ENCODE measurements around the gene DTX1.

DTX1 gene

DNA sequence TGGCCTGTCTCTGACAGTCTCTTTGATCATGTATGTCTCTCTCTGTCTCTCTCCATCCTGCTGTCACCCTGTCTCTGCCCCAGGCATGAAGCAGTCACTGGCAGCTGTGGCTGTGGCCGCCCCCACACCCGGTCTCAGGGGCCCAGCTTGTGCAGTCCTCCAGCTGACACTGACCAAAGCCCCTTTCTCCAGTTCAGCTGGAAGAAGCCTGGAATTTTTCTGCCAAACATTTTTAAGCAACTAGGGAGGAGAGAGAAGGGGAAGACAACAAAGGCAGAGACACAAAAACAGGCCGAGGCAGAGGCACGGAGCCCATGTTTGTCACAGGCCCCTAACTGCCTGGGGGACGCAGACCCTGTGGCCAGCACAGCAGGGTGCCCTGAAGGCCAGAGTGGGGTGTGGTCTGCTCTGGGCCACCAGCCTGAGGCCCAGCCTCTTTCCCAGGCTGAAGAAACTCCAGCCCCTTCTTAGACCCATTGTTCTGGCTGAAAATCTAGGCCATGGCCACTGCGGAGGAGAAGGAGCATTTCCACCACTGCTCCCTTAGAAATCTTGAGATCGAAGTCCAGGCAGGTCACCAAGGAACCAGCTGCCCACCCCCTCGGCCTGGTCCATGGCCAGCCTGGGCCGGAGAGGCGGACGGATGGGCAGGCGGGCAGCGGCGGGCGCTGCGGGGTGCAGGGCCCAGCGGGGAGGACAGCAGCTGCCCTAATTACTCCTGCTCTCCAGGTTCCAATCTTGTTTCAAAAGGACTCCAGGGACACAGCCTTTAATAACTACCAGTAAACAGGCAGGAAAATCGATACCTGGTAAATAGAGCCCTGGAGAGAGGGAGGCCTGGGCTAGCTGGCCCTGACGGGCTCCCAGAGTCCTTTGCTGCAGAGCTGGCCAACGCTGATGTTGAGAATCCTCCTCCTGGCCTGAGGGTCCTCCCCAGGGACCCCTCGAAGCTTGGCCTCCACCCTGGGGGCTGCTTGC is 14.9 kb downstream of the DTX1 start:
- no peak for DNase-seq (ENCODE audit: low read depth)

DNA sequence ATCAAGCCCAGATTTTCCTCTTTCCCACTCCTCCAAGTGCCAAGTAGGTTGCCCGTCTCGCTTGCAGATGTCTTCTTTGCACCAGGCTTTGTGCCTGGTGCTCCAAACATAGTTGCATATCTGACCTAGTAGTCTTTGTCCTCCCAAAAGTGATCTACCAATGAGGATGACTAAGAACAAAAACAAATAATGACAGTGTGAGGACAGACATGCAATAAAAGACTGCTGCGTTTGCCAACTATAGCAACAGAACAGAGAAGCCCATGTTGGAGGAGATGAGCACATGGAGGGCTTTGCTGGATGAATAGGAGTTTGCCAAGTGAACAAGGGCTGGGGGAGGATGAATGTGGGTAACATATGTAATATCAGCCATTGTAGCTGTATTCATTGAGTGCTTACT is 15.6 kb downstream of the DTX1 start:
- no peak for DNase-seq (ENCODE audit: low read depth)

DNA sequence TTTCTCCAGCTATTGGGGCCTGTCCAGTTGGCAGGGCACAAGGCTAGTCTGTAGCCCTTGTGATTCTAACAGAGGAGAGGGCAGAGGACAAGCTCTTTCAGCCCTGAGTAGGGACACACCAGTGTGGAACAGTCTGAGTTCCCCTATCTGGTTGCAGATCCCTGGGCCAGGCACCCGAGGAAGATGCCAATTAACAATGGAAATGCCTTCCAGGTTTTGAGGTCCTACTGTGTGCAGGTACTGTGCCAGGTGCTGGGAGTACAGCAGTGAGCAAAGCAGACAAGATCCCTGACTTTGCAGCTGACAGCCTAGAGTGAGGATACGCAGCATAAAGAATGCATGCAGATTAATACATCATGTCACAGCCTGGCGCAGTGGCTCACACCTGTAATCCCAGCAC is 17.1 kb downstream of the DTX1 start:
- DNase-seq (ENCODE audit: low read depth): no peak

DNA sequence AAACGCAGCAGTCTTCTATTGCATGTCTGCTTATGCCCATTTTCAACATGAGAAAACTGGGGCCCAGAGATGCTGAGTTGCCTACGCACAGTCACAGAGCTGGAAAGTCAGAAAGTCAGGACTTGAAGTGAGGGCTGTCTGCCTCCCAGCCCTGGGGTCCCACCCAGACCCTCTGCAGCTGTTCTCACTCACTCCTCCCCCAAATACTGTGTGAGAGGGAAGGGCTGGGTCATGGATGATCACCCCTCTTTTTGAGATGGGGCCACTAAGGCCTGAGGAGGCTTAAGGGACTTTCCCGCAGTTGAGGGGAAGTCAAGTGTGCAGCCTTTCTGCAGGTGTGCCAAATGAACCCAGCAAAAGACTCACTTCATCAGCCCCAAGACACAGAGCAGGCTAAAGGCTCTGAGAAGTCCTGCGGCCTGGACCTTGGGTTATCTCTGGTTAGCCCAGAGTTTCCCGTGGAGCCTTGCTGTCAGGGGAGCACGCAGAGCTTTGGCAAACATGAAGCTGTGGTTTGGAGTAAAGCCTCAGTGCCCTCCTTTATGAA is 18.7 kb downstream of the DTX1 start:
- no peak for DNase-seq (ENCODE audit: low read depth)

DNA sequence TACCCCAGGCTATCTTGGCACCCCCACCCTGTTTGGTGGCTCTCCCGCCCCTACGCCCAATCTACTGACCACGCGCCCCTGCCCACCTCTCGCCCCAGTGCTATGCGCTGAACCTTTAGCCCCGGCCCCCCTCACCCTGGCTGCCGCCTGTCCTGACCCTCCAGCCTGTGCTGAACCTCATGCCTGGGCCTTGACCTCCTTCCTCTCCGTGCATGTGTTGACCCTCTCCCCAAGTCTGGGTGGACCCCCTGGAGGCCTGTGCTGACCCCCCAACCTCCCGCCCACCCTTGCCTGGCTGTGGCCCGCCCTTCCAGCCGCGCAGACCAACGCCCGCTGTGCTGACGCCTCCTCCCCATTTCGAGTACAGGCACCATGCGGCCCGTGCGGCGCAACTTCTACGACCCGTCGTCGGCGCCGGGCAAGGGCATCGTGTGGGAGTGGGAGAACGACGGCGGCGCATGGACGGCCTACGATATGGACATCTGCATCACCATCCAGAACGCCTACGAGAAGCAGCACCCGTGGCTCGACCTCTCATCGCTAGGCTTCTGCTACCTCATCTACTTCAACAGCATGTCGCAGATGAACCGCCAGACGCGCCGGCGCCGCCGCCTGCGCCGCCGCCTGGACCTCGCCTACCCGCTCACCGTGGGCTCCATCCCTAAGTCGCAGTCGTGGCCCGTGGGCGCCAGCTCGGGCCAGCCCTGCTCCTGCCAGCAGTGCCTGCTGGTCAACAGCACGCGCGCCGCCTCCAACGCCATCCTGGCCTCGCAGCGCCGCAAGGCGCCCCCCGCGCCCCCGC is 20.7 kb downstream of the DTX1 start:
- DNase-seq (ENCODE audit: low read depth): no peak

DNA sequence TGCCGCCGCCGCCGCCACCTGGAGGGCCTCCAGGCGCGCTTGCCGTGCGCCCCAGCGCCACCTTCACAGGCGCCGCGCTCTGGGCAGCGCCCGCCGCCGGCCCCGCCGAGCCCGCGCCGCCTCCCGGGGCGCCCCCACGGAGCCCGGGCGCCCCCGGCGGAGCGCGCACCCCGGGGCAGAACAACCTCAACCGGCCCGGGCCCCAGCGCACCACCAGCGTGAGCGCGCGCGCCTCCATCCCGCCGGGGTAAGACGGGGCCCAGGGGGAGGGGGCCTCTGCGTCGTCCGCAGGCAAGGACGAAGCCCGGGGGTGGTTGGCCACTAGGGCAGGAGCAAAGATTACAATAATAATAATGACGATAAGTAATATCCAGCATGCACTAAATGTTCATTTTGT is 21.3 kb downstream of the DTX1 start:
- no peak for DNase-seq (ENCODE audit: low read depth)

DNA sequence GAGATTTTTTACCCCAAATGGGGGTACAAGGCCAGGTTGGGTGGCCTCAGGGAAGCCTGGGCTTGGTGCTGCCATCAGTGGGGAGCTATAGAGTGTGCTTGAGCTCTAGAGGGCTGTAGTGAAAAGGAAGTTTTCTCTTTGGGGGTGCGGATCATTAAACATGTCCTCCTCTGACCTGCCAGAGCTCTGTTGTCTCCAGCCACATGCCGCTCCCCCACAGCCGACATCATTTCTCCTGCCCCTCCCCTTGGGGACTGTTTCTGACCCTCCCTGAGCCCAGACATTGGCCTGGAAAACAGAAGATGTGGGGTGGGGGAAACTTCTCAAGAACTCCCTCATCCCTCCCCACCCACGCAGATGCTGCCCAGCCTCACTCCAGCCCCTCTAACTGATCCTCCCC is 25.3 kb downstream of the DTX1 start:
- DNase-seq (ENCODE audit: low read depth): no peak

DNA sequence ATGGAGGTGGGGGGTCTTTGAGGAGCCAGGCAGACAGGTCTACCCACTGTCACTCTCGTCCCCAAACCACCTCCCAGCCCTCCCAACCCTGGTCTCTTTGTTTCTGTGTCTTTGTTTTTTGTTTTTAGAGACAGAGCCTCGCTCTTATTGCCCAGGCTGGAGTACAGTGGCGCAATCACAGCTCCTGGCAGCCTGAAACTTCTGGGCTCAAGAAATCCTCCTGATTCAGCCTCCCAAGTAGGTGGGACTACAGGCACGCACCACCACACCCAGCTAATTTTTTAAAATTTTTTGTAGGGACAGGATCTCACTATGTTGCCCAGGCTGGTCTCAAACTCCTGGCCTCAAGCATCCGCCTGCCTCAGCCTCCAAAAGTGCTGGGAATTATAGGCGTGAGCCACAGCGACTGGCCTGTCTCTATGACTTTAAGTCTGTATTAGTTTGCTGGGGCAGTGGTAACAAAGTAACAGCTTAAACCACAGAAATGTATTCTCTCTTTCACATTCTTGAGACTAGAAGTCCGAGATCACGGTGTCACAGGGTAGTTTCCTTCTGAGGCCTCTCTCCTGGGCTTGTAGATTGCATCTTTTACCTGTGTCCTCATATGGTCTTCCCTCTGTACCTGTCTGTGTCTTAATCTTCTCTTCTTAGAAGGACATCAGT is 26.1 kb downstream of the DTX1 start:
- DNase-seq (ENCODE audit: low read depth): no peak

DNA sequence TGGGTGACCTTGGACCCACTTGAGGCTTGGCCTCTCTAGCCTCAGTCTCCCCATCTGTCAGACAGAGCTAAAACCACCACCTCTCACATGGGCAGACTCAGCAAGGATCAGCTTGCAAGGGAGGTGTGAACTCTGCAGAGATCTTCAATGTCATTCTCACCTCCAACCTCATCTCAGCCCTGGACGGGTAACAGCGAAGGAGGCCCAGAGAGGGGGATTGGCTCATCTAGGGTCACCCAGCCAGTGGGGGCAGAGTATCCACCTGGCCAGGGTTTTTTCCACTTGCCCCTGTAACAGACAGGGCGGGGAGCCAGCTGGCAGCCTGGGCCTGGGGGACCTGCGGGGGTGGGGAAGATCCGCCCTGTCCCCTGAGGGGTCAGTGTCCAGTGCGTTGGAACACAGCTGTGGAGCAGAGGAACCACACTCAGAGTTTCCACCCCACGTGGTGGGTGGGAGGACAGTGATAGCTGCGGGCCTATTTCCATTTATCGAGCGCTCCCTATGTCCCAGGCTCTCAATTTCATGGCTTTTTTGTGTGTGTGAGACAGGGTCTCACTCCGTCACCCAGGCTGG is 27.4 kb downstream of the DTX1 start:
- DNase-seq (ENCODE audit: low read depth): no peak

DNA sequence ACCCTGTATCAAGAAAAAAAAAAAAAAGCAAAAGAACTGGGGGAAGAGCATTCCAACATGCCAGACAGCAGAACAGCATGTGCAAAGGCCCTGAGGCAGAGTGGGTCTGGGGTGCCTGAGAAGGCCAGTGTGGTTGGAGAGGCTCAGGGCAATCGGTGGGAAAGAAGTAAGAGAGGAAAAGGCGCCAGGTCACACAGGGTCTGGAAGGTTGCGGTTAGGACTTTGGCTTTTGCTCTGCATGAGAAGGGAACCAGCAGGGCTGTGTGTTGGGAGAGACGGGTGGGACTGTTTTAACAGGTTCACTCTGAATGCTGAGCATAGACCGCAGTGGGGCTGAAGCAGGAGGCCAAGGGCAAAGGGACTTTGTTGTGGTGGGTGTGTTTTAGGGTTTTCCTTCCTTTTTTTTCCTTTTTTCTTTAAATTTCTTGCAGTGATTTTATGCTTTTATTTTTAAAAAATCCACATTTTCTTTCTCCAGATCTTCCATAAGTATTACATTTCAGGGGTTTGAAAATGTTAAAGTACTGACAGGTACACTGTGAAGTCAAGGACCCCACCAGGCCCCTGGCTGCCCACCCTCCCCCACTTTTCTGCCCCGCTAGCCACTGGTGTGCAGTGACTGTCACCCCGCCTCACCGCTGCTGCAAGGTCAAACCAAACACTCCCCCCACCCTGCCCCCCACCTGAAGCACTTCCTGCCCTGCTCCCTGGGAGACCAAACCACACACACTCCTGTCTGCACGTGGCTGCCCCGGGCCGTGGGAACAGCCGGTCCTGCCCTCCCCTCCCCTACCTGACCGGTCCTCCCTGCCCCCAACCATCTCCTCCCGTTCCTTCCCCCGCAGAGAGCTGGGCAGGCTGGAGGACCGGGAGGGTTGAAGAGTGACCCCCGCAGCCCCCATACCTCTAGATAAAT is 30.0 kb downstream of the DTX1 start:
- no peak for DNase-seq (ENCODE audit: low read depth)

DNA sequence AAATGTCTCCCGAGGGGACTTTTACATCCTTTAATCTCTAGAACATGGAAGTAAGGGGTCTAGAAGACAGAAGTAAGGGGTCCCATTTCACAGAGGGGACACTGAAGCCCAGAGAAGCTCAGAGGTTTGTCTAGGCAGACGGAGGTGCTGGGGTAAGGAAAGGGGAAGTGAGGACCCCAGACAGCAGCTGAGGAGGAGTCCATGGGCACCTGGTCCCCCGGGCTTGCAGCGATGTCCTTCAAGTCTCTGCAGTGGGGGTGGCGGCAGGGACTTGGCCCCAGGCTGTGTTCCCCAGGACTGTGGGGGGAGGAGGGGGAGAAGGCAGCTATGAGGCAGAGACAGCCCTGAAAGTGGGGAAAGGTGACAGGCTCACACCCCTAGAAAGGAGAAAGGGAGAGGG is 30.7 kb downstream of the DTX1 start:
- no peak for DNase-seq (ENCODE audit: low read depth)

DNA sequence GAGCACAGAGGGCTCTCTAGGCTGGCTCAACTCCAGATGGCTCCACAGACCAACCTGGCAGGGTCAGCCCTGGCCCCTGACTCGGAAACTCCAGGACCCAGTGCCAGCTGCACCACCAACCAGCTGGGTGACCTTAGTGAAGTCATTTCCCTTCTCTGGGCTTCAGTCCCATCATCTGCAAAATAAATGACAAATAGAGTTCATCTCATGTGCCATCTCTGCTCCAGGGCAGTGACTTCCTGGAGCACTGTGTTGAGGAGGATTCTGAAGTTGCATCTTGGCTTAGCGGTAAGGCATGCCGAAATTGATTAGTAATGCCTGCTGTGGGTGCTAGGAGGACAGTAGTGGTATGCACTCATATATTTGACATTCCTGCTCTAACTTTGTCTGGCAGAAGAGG is 31.5 kb downstream of the DTX1 start:
- DNase-seq (ENCODE audit: low read depth): no peak

DNA sequence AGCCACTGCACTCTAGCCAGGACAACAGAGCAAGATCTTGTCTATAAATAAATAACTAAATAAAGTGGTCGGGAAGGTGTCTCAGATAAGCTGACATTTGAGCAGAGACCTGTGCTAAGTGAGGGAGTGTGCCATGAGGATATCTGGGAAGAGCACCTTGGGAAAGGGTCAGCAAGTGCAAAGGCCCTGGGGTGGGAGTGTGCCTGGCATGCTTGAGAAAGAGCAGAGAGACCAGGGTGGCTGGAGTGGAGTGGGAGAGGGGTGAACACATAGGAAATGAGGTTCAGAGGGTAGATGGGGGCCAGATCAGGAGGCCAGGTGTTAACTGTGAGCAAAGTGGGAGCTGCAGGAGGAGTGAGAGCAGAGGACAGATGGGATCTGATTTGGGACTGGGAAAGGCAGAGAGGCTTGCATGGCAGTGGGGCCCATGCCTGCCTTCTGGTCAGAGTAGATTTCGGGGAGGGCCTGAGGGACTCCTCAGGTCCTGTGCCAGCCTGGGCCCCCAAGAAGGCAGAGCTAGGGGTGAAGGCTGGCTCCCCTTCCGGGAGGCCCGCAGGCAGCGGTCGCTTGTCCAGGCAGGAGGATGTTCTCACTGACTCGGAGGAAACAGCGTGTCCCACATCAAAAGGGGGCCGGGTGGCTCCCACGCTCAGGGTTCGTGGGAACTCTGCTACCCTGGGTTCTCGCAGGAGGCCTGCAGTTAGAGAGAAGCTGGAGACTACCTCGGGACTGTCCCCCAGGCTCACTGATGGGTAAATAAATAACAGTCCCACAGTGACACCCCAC is 32.6 kb downstream of the DTX1 start:
- no peak for DNase-seq (ENCODE audit: low read depth)

DNA sequence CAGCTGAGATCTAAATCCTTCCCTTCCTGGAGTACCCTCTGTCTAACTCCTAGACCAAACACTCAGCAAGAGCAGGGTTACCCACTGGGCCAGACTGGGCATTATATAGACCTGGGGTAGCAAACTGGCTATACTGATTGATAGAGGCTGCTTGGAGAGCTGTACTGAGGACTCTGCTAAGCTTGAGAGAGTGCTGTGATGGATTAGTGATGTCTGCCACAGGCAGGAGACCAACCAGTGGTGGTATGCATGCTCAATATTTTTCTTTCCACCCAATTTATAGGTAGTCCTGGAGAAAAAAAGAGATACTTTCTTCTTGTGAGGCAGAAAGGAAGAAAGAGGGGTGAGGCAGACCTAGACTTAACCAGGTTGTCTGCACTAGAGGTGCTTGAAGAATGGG is 33.3 kb downstream of the DTX1 start:
- no peak for DNase-seq (ENCODE audit: low read depth)

DNA sequence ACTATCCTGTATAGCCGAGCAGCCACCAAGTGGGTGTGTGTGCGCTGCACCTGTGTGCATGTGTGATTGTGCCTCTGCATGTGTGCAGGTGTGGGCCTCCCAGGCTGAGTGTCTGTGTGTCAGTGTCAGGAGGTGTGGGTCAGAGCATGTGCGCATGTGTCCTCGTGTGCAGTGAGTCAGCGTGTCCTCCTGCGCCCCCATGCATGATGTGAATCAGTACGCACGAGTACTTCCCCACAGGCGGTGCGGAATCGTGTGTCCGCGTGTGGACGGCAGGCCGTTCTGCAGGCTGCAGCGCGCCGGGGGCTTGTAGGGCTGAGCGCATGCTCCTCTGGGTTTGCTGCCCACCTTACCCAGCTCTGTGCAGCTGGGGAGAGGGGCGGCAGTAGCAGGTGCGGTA is 34.2 kb downstream of the DTX1 start:
- no peak for DNase-seq (ENCODE audit: low read depth)

DNA sequence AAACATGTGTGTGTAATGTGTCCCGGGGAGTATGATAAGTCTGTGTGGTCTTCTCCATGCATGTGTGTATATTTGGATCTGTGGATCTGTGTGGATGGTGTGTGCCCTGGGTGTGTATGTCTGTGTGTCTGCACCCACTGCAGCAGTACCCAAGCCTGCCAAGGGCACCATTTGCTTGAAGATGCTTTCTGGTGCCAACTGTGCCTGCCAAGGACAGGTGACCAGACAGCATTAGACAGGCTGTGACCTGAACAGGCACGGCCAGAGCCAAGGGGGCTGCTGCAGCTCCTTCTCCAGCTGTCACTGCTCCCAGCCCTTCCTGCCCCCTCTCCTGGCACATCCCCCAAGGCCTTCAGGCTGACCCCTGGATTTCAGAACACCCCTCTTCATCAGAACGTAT is 35.0 kb downstream of the DTX1 start:
- DNase-seq (ENCODE audit: low read depth): no peak

DNA sequence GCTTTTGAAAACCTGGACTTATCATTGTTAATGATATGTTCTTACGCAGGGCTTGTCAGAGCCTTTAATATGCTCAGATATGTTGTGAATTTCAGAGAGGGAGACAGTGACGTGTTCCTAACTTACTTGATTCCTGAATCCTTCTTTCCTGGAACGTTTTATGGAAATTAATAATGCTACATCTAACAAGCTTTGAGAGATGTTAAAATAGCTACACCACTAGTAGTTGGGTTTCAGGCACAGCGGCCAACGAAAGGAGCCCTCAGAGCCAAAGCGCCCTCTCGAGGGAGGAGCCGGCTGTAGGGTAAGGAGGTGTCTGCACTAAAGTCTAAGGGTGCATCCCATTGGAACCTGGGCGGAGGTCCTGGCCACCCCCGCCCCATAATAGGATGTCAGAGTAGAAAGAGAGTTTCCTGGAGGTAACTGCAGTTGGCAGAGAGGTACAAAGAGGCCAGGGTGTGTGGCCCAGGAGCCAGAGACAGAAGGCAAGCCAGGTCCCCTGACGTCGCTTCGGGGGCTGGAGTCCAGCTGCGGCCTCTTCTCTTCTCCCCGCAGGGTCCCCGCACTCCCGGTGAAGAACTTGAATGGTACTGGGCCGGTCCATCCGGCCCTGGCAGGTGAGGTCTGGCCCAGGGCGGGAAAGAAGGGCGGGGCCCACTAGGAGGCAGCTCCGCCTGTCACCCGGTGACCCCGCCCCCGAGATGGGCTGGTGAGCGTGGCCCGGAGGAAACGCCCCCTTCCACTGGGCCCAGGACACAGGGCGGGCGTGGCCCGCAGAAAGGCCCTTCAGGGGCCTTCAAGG is 36.3 kb downstream of the DTX1 start:
- no peak for DNase-seq (ENCODE audit: low read depth)

DNA sequence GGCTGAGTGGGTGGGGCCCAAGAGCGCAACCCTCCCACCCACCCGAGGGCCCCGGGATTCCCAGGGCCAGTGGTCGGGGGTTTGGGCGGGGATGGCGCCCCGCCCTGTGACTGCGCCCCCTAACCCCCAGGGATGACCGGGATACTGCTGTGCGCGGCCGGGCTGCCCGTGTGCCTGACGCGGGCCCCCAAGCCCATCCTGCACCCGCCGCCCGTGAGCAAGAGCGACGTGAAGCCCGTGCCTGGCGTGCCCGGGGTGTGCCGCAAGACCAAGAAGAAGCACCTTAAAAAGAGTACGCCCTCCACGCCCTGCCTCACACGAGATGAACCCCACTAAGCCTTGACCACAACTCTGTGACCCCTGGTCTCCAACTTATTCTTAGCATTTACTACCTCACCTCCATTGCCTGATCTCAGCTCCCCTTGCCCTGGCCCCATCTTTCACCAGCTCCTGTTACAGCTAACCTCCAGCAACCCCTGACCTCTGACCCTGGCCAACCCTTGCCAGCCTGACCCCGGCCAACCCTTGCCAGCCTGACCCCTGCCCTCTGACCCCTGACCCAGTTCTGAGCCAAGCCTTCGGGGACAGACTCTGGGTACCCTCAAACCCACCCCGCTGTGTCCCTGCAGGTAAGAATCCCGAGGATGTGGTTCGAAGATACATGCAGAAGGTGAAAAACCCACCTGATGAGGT is 37.0 kb downstream of the DTX1 start:
- DNase-seq (ENCODE audit: low read depth): no peak

DNA sequence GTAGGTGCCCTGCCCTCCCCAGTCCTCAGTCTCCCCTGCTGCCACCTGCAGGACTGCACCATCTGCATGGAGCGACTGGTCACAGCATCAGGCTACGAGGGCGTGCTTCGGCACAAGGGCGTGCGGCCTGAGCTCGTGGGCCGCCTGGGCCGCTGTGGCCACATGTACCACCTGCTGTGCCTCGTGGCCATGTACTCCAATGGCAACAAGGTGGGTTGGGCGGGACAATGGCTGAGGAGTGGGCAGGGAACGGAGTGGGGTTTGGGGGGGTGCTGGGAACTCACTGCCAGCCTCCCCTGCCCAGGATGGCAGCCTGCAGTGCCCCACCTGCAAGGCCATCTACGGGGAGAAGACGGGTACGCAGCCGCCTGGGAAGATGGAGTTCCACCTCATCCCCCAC is 38.2 kb downstream of the DTX1 start:
- no peak for DNase-seq (ENCODE audit: low read depth)
